HepG2 (cell line): ENCODE results near the gene KCNT1. TPM values are rescaled to one million over a fixed set of nuclear protein-coding genes. Genes with fewer than 3 reads are reported as not detected.

ENCODE experiments used
- ATAC-seq: fragments of 200-7000 bp; cut with Tn5 transposase; 3 replicates; pipeline ENCODE4 v1.9.1; 2020; ENCODE audit warnings: mild to moderate bottlenecking, moderate library complexity
- BruUV-seq: library from RNA; stranded (reverse); fragments of 400-500 nt; replicated peaks from 2 replicates; lab custom pipeline; 2021; lab: Mats Ljungman, UMichigan
- CTCF ChIA-PET: fragments of 300-600 bp; formaldehyde crosslinking; extraction: SDS; loops from one replicate; lab custom pipeline; 2021; ENCODE audit warnings: low total read pairs, inconsistent platforms, low intra/inter-chr PET ratio; lab: Yijun Ruan, JAX
- POLR2A ChIA-PET: fragments of 350-600 bp; sonication (Branson Sonifier 250); formaldehyde crosslinking; loops from one replicate; lab custom pipeline; 2020; ENCODE audit warnings: antibody characterized with exemption, inconsistent platforms; lab: Yijun Ruan, JAX
- DNase-seq: peaks from one replicate; pipeline ENCODE4 v3.0.0-alpha.2; 2015; ENCODE audit warnings: low spot score
- FAIRE-seq: peaks from 3 replicates; lab custom pipeline; 2011; peaks lifted over from hg19 to GRCh38; lab: Jason Lieb, UNC
- H2AFZ ChIP-seq: one replicate; pipeline ENCODE4 v1.6.1; 2011; ENCODE audit warnings: low read length, inconsistent platforms
- H3K27ac ChIP-seq: fragments of 300-600 bp; 3 replicates; pipeline ENCODE4 v1.8.0; 2011; ENCODE audit warnings: mixed run types, mild to moderate bottlenecking, mixed read lengths, low read length, inconsistent platforms; ENCODE audit not compliant: insufficient read depth; ENCODE audit errors: extremely low read length
- H3K27me3 ChIP-seq, 2 experiments: fragments of 200-600 bp in 1 of 2; 2 replicates in 1 of 2; 3 replicates in 1 of 2; pipeline versions ENCODE4 v1.6.0 to v1.8.0; 2011; ENCODE audit warnings: low read length in 2 of 2, mild to moderate bottlenecking in 2 of 2, moderate library complexity in 2 of 2, inconsistent platforms in 1 of 2; ENCODE audit not compliant: insufficient read depth in 2 of 2, control insufficient read depth in 1 of 2
- H3K36me3 ChIP-seq, 2 experiments: fragments of 200-600 bp in 1 of 2; replicated peaks in 1 of 2; 2 replicates in 1 of 2; 3 replicates in 1 of 2; pipeline versions ENCODE4 v1.5.1 to v1.8.0; 2011; ENCODE audit warnings: low read length in 2 of 2, inconsistent platforms in 1 of 2; ENCODE audit not compliant: insufficient read depth in 2 of 2, control insufficient read depth in 1 of 2
- H3K4me1 ChIP-seq: 2 replicates; pipeline ENCODE4 v1.5.1; 2012; ENCODE audit warnings: low read length, inconsistent platforms; ENCODE audit not compliant: insufficient read depth
- H3K4me2 ChIP-seq: 2 replicates; pipeline ENCODE4 v1.6.0; 2011; ENCODE audit warnings: low read depth, low read length, inconsistent platforms
- H3K4me3 ChIP-seq, 3 experiments: fragments of 200-600 bp in 1 of 3; sonication (generic), shearing (Covaris generic) in 1 of 3; replicated peaks in 1 of 3; 2 replicates each; pipeline ENCODE4 v1.5.1; 2011 to 2016; ENCODE audit warnings: low read length in 3 of 3, inconsistent platforms in 2 of 3, low read depth in 2 of 3, mild to moderate bottlenecking in 2 of 3, control low read depth in 1 of 3, mixed read lengths in 1 of 3; ENCODE audit not compliant: insufficient read depth in 1 of 3
- H3K79me2 ChIP-seq: one replicate; pipeline ENCODE4 v1.6.1; 2011; ENCODE audit warnings: low read length, inconsistent platforms; ENCODE audit not compliant: insufficient read depth
- H3K9ac ChIP-seq: 2 replicates; pipeline ENCODE4 v1.6.0; 2011; ENCODE audit warnings: mild to moderate bottlenecking, low read depth, low read length, inconsistent platforms; ENCODE audit not compliant: insufficient read depth
- H3K9me3 ChIP-seq: 2 replicates; pipeline ENCODE4 v1.5.1; 2012; ENCODE audit warnings: mild to moderate bottlenecking, low read length
- H4K20me1 ChIP-seq: 2 replicates; pipeline ENCODE4 v1.6.0; 2011; ENCODE audit warnings: inconsistent platforms, mild to moderate bottlenecking, low read length, moderate library complexity; ENCODE audit not compliant: insufficient read depth
- ARHGAP35 ChIP-seq: sonication (generic); formaldehyde crosslinking; IDR thresholded peaks from 2 replicates; pipeline ENCODE4 v1.9.0; 2022; ENCODE audit warnings: mild to moderate bottlenecking, inconsistent platforms, moderate library complexity, missing genetic modification reagents, borderline replicate concordance
- ARID4A ChIP-seq: sonication (generic); formaldehyde crosslinking; IDR thresholded peaks from 2 replicates; pipeline ENCODE4 v1.5.0; 2020; ENCODE audit warnings: mild to moderate bottlenecking, missing genetic modification reagents, borderline replicate concordance
- ARNT2 ChIP-seq: sonication (generic); formaldehyde crosslinking; IDR thresholded peaks from 2 replicates; pipeline ENCODE4 v1.8.0; 2022; ENCODE audit warnings: mild to moderate bottlenecking, low read depth, missing genetic modification reagents, moderate library complexity
- BHLHE40 ChIP-seq: IDR thresholded peaks from 2 replicates; pipeline ENCODE4 v1.6.1; 2011; ENCODE audit warnings: low read length, improper control_type of control experiment
- CBX1 ChIP-seq: IDR thresholded peaks from one replicate; pipeline ENCODE4 v1.6.1; 2016; ENCODE audit warnings: antibody characterized with exemption, low read depth
- EHMT2 ChIP-seq: fragments of 200-600 bp; sonication (generic); IDR thresholded peaks from 2 replicates; pipeline ENCODE4 v1.7.0; 2017; ENCODE audit warnings: antibody characterized with exemption, low read depth, low read length, borderline replicate concordance
- FOXA3 ChIP-seq: IDR thresholded peaks from 2 replicates; pipeline ENCODE4 v1.6.1; 2016; ENCODE audit warnings: missing genetic modification reagents, missing compliant biosample characterization
- GZF1 ChIP-seq: sonication (generic); formaldehyde crosslinking; IDR thresholded peaks from 2 replicates; pipeline ENCODE4 v1.5.1; 2020; ENCODE audit warnings: mild to moderate bottlenecking, missing genetic modification reagents
- HMG20B ChIP-seq: conservative IDR thresholded peaks from 2 replicates; pipeline ENCODE4 v1.6.1; 2016; ENCODE audit warnings: missing genetic modification reagents, missing compliant biosample characterization
- MAX ChIP-seq: IDR thresholded peaks from 2 replicates; pipeline ENCODE4 v1.6.1; 2012; ENCODE audit warnings: inconsistent platforms
- TGIF2 ChIP-seq: IDR thresholded peaks from 2 replicates; pipeline ENCODE4 v1.6.1; 2016; ENCODE audit warnings: control low read depth, missing compliant biosample characterization
- TOE1 ChIP-seq: sonication (generic); formaldehyde crosslinking; IDR thresholded peaks from 2 replicates; pipeline ENCODE4 v1.4.0; 2020; ENCODE audit warnings: mild to moderate bottlenecking, missing genetic modification reagents
- U2AF1 ChIP-seq: fragments of 200-400 bp; formaldehyde crosslinking; optimal IDR thresholded peaks from 2 replicates; pipeline ENCODE3; 2017; ENCODE audit warnings: mild to moderate bottlenecking, low read depth, low read length
- ZMYM2 ChIP-seq: sonication (generic); formaldehyde crosslinking; IDR thresholded peaks from 2 replicates; pipeline ENCODE4 v1.8.0; 2022; ENCODE audit warnings: mild to moderate bottlenecking, missing genetic modification reagents
- ZNF124 ChIP-seq: sonication (generic); formaldehyde crosslinking; IDR thresholded peaks from 2 replicates; pipeline ENCODE4 v1.4.0; 2020; ENCODE audit warnings: missing genetic modification reagents
- ZNF24 ChIP-seq: fragments of 450-650 bp; IDR thresholded peaks from 2 replicates; pipeline ENCODE4 v1.6.1; 2017; ENCODE audit warnings: antibody characterized with exemption, mild to moderate bottlenecking
- WGBS: methylation state at CpG from one replicate; pipeline ENCODE4 v1.1.6; 2017; ENCODE audit warnings: low lambda C conversion rate; 5-methylcytosine and 5-hydroxymethylcytosine counted together
- in situ Hi-C: cut with HindIII; loops from 2 replicates; pipeline ENCODE4 v1.10.0; 2017; ENCODE audit warnings: low pct_unique_long_range_greater_than_20kb; ENCODE audit not compliant: extremely low pct_ligation_motif_present
- intact Hi-C: fragments of 100-400 bp; cut with micrococcal nuclease; formaldehyde crosslinking; loops from one replicate; pipeline ENCODE4 v1.10.0; 2022; ENCODE audit not compliant: unreplicated experiment
- polyA plus RNA-seq, 8 experiments: library from polyadenylated mRNA; depleted of rRNA in 3 of 8; stranded (reverse) in 7 of 8; unstranded in 1 of 8; fragments of >200 nt; fragmentation: Illumina TruSeq in 4 of 8; extraction: Trizol in 4 of 8; gene quantifications; 2 replicates each; pipeline versions ENCODE4 v1.2.1 to v1.2.3, GENCODE V29; 2011 to 2016; ENCODE audit warnings: low read depth in 4 of 8, missing spikeins in 1 of 8, mixed read lengths in 1 of 8; ENCODE audit not compliant: insufficient read depth in 1 of 8
- total RNA-seq, 5 experiments: library from RNA; depleted of rRNA; stranded (reverse); fragments of >200 nt; fragmentation: Illumina TruSeq; extraction: Trizol; gene quantifications; 2 replicates each; pipeline ENCODE4 v1.2.3, GENCODE V29; 2016; ENCODE audit warnings: low read depth in 1 of 5

The KCNT1 gene
- total and polyA plus RNA-seq, 2 of the 13 experiments (the other 11 are each of a cell fraction or from before 2014, with no cell fraction given): not detected

DNA sequence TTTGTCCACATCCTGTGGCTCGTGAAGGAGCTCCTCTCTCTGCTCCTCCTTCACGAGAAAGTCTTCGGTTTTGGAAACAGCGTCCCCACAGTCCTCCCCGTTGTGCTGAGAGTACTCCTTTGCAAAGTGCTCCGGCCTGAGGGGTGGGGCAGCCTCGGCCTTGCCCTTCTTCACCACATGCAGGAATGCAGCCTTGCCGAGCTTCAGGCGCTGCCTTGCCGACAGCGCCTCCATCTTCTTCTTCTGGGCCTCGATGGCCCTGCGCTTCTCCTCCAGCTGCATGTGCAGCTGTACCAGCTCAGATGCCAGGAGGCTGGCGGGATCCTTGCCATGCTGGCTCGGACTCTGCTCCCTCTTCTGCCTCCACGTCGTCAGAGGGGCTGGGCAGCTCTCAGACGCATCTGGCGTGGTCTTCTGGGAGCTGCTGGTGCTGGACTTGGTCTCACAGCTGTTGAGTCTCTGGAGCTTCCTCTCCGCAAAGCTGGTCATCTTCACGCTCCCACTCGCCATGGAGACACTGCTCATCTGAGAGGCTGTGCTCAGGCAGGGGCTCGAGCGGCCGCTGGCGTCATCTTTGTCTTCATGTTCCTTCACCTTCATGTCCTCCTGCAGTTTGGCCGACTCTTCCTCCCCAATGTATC lies 119.9 kb downstream of the KCNT1 start:
- intact Hi-C loops: no loop called here
- H2AFZ ChIP-seq: no peak overlapping the region
- WGBS: 98% methylated on average over 27 of the region's 27 CpGs
- TF ChIP-seq HMG20B (CRISPR knock-in tag): no peak
- no peak for TF ChIP-seq TOE1
- TF ChIP-seq, all 625 proteins: peak for 0
- no peak overlapping the region for H3K9ac ChIP-seq
- no peaks in the 10 kb centered on the region for H3K27me3 ChIP-seq
- peaks cover 27 to 75% of the 10 kb centered on the region in 2 experiments for H3K36me3 ChIP-seq
- in situ Hi-C loops: no loop called here
- H4K20me1 ChIP-seq: no peaks in the 10 kb centered on the region
- H3K4me1 ChIP-seq: no peaks in the 10 kb centered on the region
- no peak overlapping the region for H3K4me2 ChIP-seq
- no peak overlapping the region for H3K4me3 ChIP-seq
- no TSS peak for BruUV-seq
- no peak for ATAC-seq
- H3K79me2 ChIP-seq: no peaks in the 10 kb centered on the region
- no peak for FAIRE-seq
- H3K9me3 ChIP-seq: no peaks in the 10 kb centered on the region
- ChIA-PET POLR2A (no interaction called here), CTCF (no interaction called here)
- no peak overlapping the region for H3K27ac ChIP-seq
- DNase-seq: no peak

- H3K27me3 ChIP-seq: no peaks in the 10 kb centered on the region
- no peak for ATAC-seq
- TSS peak; percentile 39 for BruUV-seq
- no peaks in the 10 kb centered on the region for H3K4me1 ChIP-seq
- no peak overlapping the region for H3K4me3 ChIP-seq
- H2AFZ ChIP-seq: no peak overlapping the region
- ChIA-PET CTCF (no interaction called here), POLR2A (no interaction called here)
- no peaks in the 10 kb centered on the region for H3K9me3 ChIP-seq
- FAIRE-seq: no peak
- no peak for DNase-seq
- H4K20me1 ChIP-seq: no peaks in the 10 kb centered on the region
- H3K79me2 ChIP-seq: no peaks in the 10 kb centered on the region
- in situ Hi-C loops: no loop called here
- 98% methylated on average over 17 of the region's 18 CpGs for WGBS
- intact Hi-C loops: no loop called here
- peaks cover 25 to 72% of the 10 kb centered on the region in 2 experiments for H3K36me3 ChIP-seq
- no peak overlapping the region for H3K9ac ChIP-seq
- no peak overlapping the region for H3K27ac ChIP-seq
- H3K4me2 ChIP-seq: no peak overlapping the region
- no peak for TF ChIP-seq TGIF2 (CRISPR knock-in tag)
- TF ChIP-seq FOXA3 (CRISPR knock-in tag): no peak
- no peak for TF ChIP-seq U2AF1
- TF ChIP-seq ZNF24: no peak
- no peak for TF ChIP-seq ARNT2 (CRISPR knock-in tag)
- no peak for TF ChIP-seq MAX
- TF ChIP-seq BHLHE40: no peak
- TF ChIP-seq ZNF124 (CRISPR knock-in tag): no peak
- TF ChIP-seq EHMT2: no peak
- TF ChIP-seq CBX1: no peak
- TF ChIP-seq ZMYM2 (CRISPR knock-in tag): no peak
- TF ChIP-seq GZF1: no peak
- TF ChIP-seq ARID4A (CRISPR knock-in tag): no peak
- no peak for TF ChIP-seq ARHGAP35 (CRISPR knock-in tag)
Observed at GRCh38 chr9:135822374-135822755, 120.4 kb downstream of the KCNT1 start.
